ENCODE results near the gene DPH2. TPM values are rescaled to one million over a fixed set of nuclear protein-coding genes. Genes with fewer than 3 reads are reported as not detected.
A peak's percentile ranks its signal among the peaks of the same experiment; 100 is the strongest.

Gene DPH2
- total RNA-seq, 1 experiment from 2014 or later = 38.9 TPM

- CTCF ChIA-PET = interaction anchor here (0.5 to 13.0 kb wide), 71 partner anchors 9 to 745 kb away, joined by 3 to 369 read pairs (median 4); partner anchors contain the start of gene IPO13
- Mint-ChIP-seq H3K9me3 (ENCODE audit: unreplicated experiment) (no peaks in the 10 kb centered on the region), H3K27me3 (ENCODE audit: insufficient read depth, unreplicated experiment) (no peaks in the 10 kb centered on the region), H3K4me1 (ENCODE audit: insufficient read depth, unreplicated experiment) (peaks cover 34% of the 10 kb centered on the region), H3K4me3 (ENCODE audit: unreplicated experiment) (peak overlapping the region; percentile 34), H3K27ac (ENCODE audit: low read depth, unreplicated experiment) (no peak overlapping the region), H3K36me3 (ENCODE audit: insufficient read depth, unreplicated experiment) (no peaks in the 10 kb centered on the region)
- peak; percentile 92 for TF ChIP-seq CTCF (IDR thresholded peaks at IDR 0.05; ENCODE audit: unreplicated experiment)
- intact Hi-C loops (cut with micrococcal nuclease) = loop anchor here (1.0 to 10.0 kb wide), 5 partner anchors 25 to 700 kb away; partner anchors contain the start of gene ST3GAL3
- POLR2A ChIA-PET = interaction anchor here (1.0 to 3.8 kb wide), 8 partner anchors 9 to 283 kb away, joined by 3 to 34 read pairs (median 4); no protein-coding TSS in a partner anchor
- no TSS peak for BruUV-seq (replicated peaks)
- DNase-seq (ENCODE audit: unreplicated experiment) = peak; percentile 68
Observed at GRCh38 chr1:43934101-43934985, 35.5 kb upstream of the DPH2 start.

- no peak for TF ChIP-seq CTCF (IDR thresholded peaks at IDR 0.05; ENCODE audit: unreplicated experiment)
- BruUV-seq (replicated peaks) = no TSS peak
- Mint-ChIP-seq H3K4me3 (ENCODE audit: unreplicated experiment) (no peak overlapping the region), H3K4me1 (ENCODE audit: insufficient read depth, unreplicated experiment) (peaks cover 29% of the 10 kb centered on the region), H3K36me3 (ENCODE audit: insufficient read depth, unreplicated experiment) (no peaks in the 10 kb centered on the region), H3K27me3 (ENCODE audit: insufficient read depth, unreplicated experiment) (no peaks in the 10 kb centered on the region), H3K9me3 (ENCODE audit: unreplicated experiment) (no peaks in the 10 kb centered on the region), H3K27ac (ENCODE audit: low read depth, unreplicated experiment) (no peak overlapping the region)
- CTCF ChIA-PET = interaction anchor here (0.5 to 13.0 kb wide), 71 partner anchors 9 to 745 kb away, joined by 3 to 369 read pairs (median 4); partner anchors contain the start of gene IPO13
- no peak for DNase-seq (ENCODE audit: unreplicated experiment)
- POLR2A ChIA-PET = interaction anchor here (0.6 to 3.8 kb wide), 11 partner anchors 8 to 283 kb away, joined by 3 to 34 read pairs (median 4); partner anchors contain the start of gene ATP6V0B
- intact Hi-C loops (cut with micrococcal nuclease) = loop anchor here (1.0 to 10.0 kb wide), 5 partner anchors 26 to 700 kb away; partner anchors contain the start of gene ST3GAL3
Observed at GRCh38 chr1:43934986-43935324, 34.9 kb upstream of the DPH2 start.

GRCh38 chr1:43935711-43936427 lies 33.9 kb upstream of the DPH2 start:
- BruUV-seq (replicated peaks) = no TSS peak

More at GRCh38 chr1:43935711-43936427, 33.9 kb upstream of the DPH2 start:
- intact Hi-C loops (cut with micrococcal nuclease) = loop anchor here (2.0 to 10.0 kb wide), 3 partner anchors 81 to 701 kb away; partner anchors contain the start of gene ST3GAL3
- Mint-ChIP-seq H3K4me3 (ENCODE audit: unreplicated experiment) (no peak overlapping the region), H3K4me1 (ENCODE audit: insufficient read depth, unreplicated experiment) (peaks cover 29% of the 10 kb centered on the region), H3K27me3 (ENCODE audit: insufficient read depth, unreplicated experiment) (no peaks in the 10 kb centered on the region), H3K36me3 (ENCODE audit: insufficient read depth, unreplicated experiment) (no peaks in the 10 kb centered on the region), H3K27ac (ENCODE audit: low read depth, unreplicated experiment) (peak overlapping the region; percentile 39), H3K9me3 (ENCODE audit: unreplicated experiment) (no peaks in the 10 kb centered on the region)
- CTCF ChIA-PET = interaction anchor here (0.6 to 13.0 kb wide), 37 partner anchors 8 to 408 kb away, joined by 3 to 369 read pairs (median 5); no protein-coding TSS in a partner anchor
- POLR2A ChIA-PET = interaction anchor here (0.6 to 3.8 kb wide), 9 partner anchors 7 to 172 kb away, joined by 3 to 34 read pairs (median 5); partner anchors contain the start of gene ATP6V0B
- no peak for TF ChIP-seq CTCF (IDR thresholded peaks at IDR 0.05; ENCODE audit: unreplicated experiment)
- DNase-seq (ENCODE audit: unreplicated experiment) = no peak

Data from MCF 10A (cell line).